HG03064 (cell line): Measurements from ENCODE around the gene ZNF727.
"Not testable (repeated sequence)": the region's sequence is repeated elsewhere in the genome, so short reads cannot be mapped to it uniquely, and the experiment has no call there.

Experiments used
- ATAC-seq: cut with Tn5 transposase; IDR thresholded peaks from one replicate; pipeline ENCODE4 v1.9.1; 2021; ENCODE audit warnings: low read depth; ENCODE audit not compliant: unreplicated experiment

Gene ZNF727

DNA sequence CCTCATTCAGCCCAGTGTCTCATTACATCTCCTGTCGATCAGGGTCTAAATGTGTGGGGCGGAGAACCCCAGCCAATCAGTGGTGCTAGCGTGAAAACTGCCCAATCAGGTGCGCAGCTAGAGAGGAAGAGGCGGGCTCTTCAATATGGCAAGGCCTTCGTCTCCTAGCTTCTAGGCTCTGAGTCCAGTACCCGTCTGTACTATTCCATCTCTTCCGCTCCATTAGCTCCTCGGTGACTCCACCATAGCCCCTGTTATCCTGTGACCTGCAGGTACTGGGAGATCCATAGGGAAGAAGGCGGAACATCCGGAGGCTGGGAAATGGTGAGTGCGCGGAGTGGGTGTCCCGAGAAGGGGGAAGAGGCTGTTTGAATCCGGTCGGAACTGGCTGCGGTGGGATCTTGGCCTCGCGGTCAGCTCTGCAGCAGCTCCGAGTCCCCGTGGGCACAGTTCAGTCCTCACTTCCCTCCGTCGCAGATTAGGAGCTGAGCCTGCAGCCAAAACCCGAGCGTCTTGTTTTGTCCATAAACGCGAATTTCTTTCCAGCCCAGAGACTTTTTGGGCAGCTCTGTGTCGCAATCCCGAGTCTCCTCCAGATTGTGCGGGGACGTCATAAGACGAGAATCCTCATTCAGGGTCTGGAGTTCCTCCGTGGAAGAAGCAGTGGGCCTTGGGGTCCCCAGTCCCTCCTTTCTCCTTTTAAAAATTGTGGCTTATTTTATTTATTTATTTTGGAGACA is at the start of gene ZNF727:
ZNF727 (plus strand) TSS at position 134 of the 740 bp plus-strand sequence; CDS start at position 322, 188 bp downstream.
- ATAC-seq: no peak

DNA sequence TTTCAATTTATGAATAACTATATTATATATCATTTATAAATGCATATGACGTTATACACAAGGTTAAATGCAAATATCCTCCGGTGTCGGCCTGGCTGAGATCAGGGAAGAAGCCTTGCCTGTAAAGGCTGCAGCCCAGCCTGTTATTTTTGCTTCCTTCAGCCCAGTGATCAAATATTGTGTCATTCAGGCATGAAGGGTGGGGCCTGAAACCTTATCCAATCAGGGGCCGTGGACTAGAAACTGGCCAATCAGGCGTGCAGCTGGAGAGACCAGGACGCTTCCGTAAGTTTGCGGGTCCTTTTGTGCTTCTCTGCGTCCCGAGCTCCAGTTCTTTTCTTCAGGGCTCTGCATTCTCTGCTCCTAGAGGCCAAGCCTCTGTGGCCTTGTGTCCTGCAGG is 46.7 kb upstream of the ZNF727 start, which contains the start of gene ZNF722:
ZNF722 (plus strand) TSS at position 301 of the 400 bp plus-strand sequence. CDS start 113 bp downstream, outside the sequence.
- ATAC-seq: no peak

GRCh38 chr7:64015496-64015895 is 29.7 kb upstream of the ZNF727 start:
- ATAC-seq: not testable (repeated sequence)

GRCh38 chr7:64035388-64035787 is 9.8 kb upstream of the ZNF727 start:
- no peak for ATAC-seq

DNA sequence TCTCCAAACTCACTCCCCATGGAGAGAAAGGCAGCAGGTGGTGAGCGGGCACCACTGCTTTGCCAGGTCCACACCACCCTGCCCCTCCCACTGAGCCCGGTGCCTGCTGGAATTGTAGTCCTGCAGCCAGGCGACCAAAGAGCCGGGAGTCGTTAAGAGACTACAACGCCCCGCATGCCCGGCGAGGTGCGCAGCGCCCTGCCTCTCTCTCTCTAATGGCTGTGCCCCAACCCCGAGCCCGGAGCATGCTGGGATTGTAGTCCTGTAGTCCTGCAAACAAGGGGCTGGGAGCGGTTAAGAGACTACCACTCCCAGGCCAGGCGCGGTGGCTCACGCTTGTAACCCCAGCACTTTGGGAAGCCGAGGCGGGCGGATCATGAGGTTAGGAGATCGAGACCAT is 8.1 kb upstream of the ZNF727 start:
- no peak for ATAC-seq

- ATAC-seq: no peak
Observed at GRCh38 chr7:64046041-64046389, 781 bp downstream of the ZNF727 start.

- not testable (repeated sequence) for ATAC-seq
Observed at GRCh38 chr7:64077837-64078698, 32.8 kb downstream of the ZNF727 start.

DNA sequence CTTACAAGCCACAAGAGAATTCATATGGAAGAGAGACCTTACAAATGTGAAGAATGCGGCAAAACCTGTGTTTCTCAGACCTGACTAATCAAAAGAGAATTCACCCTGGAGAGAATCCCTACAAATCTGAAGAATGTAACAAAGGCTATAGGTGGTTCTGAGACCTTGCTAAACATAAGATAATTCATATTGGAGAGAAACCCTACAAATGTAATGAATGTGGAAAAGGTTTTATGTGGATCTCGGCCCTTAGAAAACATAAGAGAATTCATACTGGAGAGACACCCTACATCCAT is 33.4 kb downstream of the ZNF727 start:
- ATAC-seq: no peak

DNA sequence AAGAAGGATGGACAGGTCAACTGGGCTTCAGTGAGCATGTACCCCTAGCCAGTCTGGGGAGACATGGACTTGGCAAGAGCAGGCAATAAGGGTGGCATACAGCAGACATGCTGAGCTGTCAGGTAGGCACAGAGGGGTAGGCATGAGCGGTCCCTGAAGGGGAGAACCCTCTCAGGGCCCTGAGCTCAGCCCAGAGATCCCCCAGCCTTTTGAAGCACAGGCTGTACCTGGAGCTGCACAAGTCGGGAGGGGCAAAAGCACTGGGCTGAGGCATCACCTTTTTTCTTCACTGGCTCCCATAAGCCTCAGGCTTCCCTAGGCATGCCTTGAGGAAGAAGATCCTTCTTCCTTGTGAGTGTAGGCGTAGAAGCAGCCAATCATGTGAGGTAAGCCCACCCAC is 42.3 kb downstream of the ZNF727 start:
- no peak for ATAC-seq

DNA sequence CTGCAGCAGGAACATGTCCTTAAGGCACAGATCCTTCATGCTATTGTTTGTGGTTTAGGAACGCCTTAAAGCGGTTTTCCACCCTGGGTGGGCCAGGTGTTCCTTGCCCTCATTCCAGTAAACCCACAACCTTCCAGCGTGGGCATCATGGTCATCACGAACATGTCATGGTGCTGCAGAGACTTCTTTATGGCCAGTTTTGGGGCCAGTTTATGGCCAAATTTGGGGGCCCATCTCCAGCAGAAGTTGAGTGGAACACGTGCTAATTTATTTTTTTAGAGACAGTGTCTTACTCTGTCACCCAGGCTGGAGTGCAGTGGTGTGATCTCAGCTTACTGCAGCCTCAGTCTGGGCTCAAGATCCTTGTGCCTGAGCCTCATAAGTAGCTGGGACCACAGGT is 43.6 kb downstream of the ZNF727 start:
- ATAC-seq: not testable (repeated sequence)
